Lower leg skin (tissue), 4 donors: Measurements from ENCODE around the gene FAM227B. TPM values are rescaled to one million over a fixed set of nuclear protein-coding genes. Genes with fewer than 3 reads are reported as not detected.
"Not testable (repeated sequence)": the region's sequence is repeated elsewhere in the genome, so short reads cannot be mapped to it uniquely, and the experiment has no call there.

Source experiments
- DNase-seq, 2 donors: peaks; one replicate each; pipeline ENCODE4 v3.0.0-alpha.2; 2019; ENCODE audit warnings: low spot score in 2 of 2
- H3K4me3 ChIP-seq: fragments of 200-600 bp; sonication (generic); 2 replicates; pipeline ENCODE4 v1.5.1; 2017; ENCODE audit warnings: mild to moderate bottlenecking, low read depth; ENCODE audit not compliant: poor library complexity, severe bottlenecking
- CTCF ChIP-seq, 3 donors: fragments of 450-650 bp; IDR thresholded peaks; one replicate each; pipeline ENCODE4 v1.5.1; 2016; ENCODE audit warnings: antibody characterized with exemption in 3 of 3, mild to moderate bottlenecking in 3 of 3, moderate library complexity in 2 of 3
- POLR2A ChIP-seq, 2 donors: fragments of 450-650 bp; IDR thresholded peaks; one replicate each; pipeline ENCODE4 v1.6.1; 2016 to 2017; ENCODE audit warnings: antibody characterized with exemption in 2 of 2, mild to moderate bottlenecking in 1 of 2, moderate library complexity in 1 of 2
- WGBS, 2 donors: methylation state at CpG; one replicate each; pipeline ENCODE4 v1.1.5; 2018; 5-methylcytosine and 5-hydroxymethylcytosine counted together
- intact Hi-C: fragments of 100-400 bp; cut with DNase I; formaldehyde crosslinking; loops from one replicate; pipeline ENCODE4 v1.15.0; 2023; ENCODE audit warnings: low total_unique reads
- total RNA-seq, 4 donors: library from RNA; depleted of rRNA; stranded (reverse); fragments of >200 nt; gene quantifications; one replicate each; pipeline ENCODE4 v1.1.0, GENCODE V29; 2016

The FAM227B gene
- total RNA-seq = 1 to 10 TPM; 3.7 to 9.4 (median 5.5) TPM

GRCh38 chr15:49620658-49621368 is at the start of gene FAM227B, which contains the start of gene DTWD1:
Gene FAM227B (minus strand): TSS chr15:49620818. CDS start chr15:49615171, 5,647 bp downstream.
Gene DTWD1 (plus strand): TSS chr15:49621048. CDS start chr15:49625168, 4,120 bp downstream.
- 0% methylated on average over 42 to 53 of the region's 59 CpGs for WGBS, 2 donors
- peak; percentile 96 to 99 for DNase-seq
- H3K4me3 ChIP-seq = peak within 1 kb of the TSS; percentile 66
- peak in 1 of 3 donors; percentile 59 for TF ChIP-seq CTCF (IDR thresholded peaks at IDR 0.05)
- peak in 1 of 2 donors; percentile 79 for TF ChIP-seq POLR2A (IDR thresholded peaks at IDR 0.05)
- intact Hi-C loops = no loop called here

GRCh38 chr15:49669288-49669687 is 48.7 kb upstream of the FAM227B start:
- 82 to 93% methylated on average over 1 of the region's 1 CpG for WGBS, 2 donors
- DNase-seq = no peak
- no peak for TF ChIP-seq POLR2A (IDR thresholded peaks at IDR 0.05)
- TF ChIP-seq CTCF (IDR thresholded peaks at IDR 0.05) = no peak
- H3K4me3 ChIP-seq = no peak overlapping the region
- intact Hi-C loops = no loop called here

GRCh38 chr15:49666486-49666885 is 45.9 kb upstream of the FAM227B start:
- DNase-seq, intact Hi-C loops, H3K4me3 ChIP-seq: not testable (repeated sequence)
- WGBS, 2 donors = 85 to 89% methylated on average over 3 of the region's 3 CpGs

GRCh38 chr15:49664716-49665115 is 44.1 kb upstream of the FAM227B start:
- intact Hi-C loops = no loop called here
- WGBS, 2 donors = 61 to 68% methylated on average over 1 of the region's 1 CpG
- no peak for TF ChIP-seq CTCF (IDR thresholded peaks at IDR 0.05)
- no peak for TF ChIP-seq POLR2A (IDR thresholded peaks at IDR 0.05)
- no peak for DNase-seq
- H3K4me3 ChIP-seq = no peak overlapping the region

GRCh38 chr15:49656734-49657133 is 36.1 kb upstream of the FAM227B start:
- intact Hi-C loops = no loop called here
- TF ChIP-seq CTCF (IDR thresholded peaks at IDR 0.05) (no peak), POLR2A (IDR thresholded peaks at IDR 0.05) (no peak)
- DNase-seq = no peak
- H3K4me3 ChIP-seq = no peak overlapping the region
- WGBS, 2 donors = 53 to 74% methylated on average over 1 of the region's 1 CpG

GRCh38 chr15:49652922-49653321 is 32.3 kb upstream of the FAM227B start:
- intact Hi-C loops = no loop called here
- no peak for DNase-seq
- H3K4me3 ChIP-seq = no peak overlapping the region
- no peak for TF ChIP-seq POLR2A (IDR thresholded peaks at IDR 0.05)
- TF ChIP-seq CTCF (IDR thresholded peaks at IDR 0.05) = no peak
- WGBS, 2 donors = 94 to 97% methylated on average over 1 of the region's 1 CpG
